ENCODE results near the gene FHL3. TPM values are rescaled to one million over a fixed set of nuclear protein-coding genes. Genes with fewer than 3 reads are reported as not detected.

Gene FHL3
- total RNA-seq, 1 experiment from 2014 or later, result 11.8 TPM

DNA sequence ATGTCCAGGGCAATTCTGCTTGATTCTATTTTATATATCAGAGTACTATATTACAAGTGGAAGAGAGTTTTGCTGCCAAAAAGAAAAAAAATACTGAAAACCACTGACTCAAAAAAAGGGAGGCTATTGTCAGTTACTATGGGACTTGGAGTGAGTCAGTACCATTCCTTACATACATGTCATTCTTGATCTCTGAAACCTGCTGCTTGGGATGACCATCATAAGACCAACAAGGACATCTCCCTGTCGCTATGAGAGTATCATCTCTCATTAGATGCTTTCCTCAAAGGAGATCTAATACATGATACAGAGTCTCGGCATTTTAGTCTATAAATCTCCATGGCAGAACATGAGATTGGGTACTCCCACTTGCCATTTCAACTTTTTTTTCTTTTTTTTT is 46.6 kb downstream of the FHL3 start:
- H3K4me3 ChIP-seq (ENCODE audit: low read depth, low read length), result no peak overlapping the region
- Mint-ChIP-seq H3K9me3 (ENCODE audit: unreplicated experiment) (no peaks in the 10 kb centered on the region), H3K36me3 (ENCODE audit: insufficient read depth, unreplicated experiment) (peaks cover 42% of the 10 kb centered on the region), H3K27ac (ENCODE audit: unreplicated experiment) (no peak overlapping the region), H3K4me3 (ENCODE audit: unreplicated experiment) (no peak overlapping the region), H3K27me3 (ENCODE audit: insufficient read depth, unreplicated experiment) (no peaks in the 10 kb centered on the region), H3K4me1 (ENCODE audit: low read depth, unreplicated experiment) (no peaks in the 10 kb centered on the region)
- DNase-seq, result no peak
- ChIA-PET CTCF (no interaction called here), POLR2A (no interaction called here)
- H3K36me3 ChIP-seq (ENCODE audit: control insufficient read depth, insufficient read depth, low read length), result no peaks in the 10 kb centered on the region
- TF ChIP-seq, protein P1, sequence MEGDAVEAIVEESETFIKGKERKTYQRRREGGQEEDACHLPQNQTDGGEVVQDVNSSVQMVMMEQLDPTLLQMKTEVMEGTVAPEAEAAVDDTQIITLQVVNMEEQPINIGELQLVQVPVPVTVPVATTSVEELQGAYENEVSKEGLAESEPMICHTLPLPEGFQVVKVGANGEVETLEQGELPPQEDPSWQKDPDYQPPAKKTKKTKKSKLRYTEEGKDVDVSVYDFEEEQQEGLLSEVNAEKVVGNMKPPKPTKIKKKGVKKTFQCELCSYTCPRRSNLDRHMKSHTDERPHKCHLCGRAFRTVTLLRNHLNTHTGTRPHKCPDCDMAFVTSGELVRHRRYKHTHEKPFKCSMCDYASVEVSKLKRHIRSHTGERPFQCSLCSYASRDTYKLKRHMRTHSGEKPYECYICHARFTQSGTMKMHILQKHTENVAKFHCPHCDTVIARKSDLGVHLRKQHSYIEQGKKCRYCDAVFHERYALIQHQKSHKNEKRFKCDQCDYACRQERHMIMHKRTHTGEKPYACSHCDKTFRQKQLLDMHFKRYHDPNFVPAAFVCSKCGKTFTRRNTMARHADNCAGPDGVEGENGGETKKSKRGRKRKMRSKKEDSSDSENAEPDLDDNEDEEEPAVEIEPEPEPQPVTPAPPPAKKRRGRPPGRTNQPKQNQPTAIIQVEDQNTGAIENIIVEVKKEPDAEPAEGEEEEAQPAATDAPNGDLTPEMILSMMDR (IDR thresholded peaks at IDR 0.05; ENCODE audit: insufficient read depth in 1 of 2, low read depth in 1 of 2, low read length in 1 of 2, severe bottlenecking in 1 of 2, unreplicated experiment in 1 of 2), result no peak
- no peaks in the 10 kb centered on the region for H3K4me1 ChIP-seq
- no peaks in the 10 kb centered on the region for H3K9me3 ChIP-seq
- BruUV-seq (replicated peaks), result no TSS peak
- intact Hi-C loops (cut with micrococcal nuclease; ENCODE audit: unreplicated experiment), result no loop called here
- H3K27me3 ChIP-seq (replicated peaks; ENCODE audit: control insufficient read depth, insufficient read depth, low read length), result no peaks in the 10 kb centered on the region

DNA sequence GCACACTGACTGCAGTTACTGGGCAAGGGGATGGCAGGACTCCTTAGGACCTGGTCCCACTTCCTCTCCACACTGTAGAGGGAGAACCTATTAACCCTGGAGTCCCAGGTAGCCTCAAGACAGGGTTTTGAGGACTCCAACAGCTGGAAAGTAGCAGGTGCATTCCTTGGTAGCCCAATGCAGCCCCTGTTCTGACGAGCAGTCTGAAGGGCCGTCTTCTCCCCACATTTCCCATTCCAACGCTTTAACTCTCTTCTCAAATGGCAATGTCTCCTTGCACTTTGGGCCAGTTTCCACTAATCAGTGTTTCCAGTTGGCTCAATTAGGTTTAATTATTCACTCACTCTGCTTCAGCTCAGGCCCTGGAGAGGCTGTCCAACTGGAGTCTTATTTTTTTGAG is 49.6 kb downstream of the FHL3 start:
- Histone ChIP-seq H3K27me3 (replicated peaks; ENCODE audit: control insufficient read depth, insufficient read depth, low read length) (no peaks in the 10 kb centered on the region), H3K36me3 (ENCODE audit: control insufficient read depth, insufficient read depth, low read length) (no peaks in the 10 kb centered on the region), H3K4me3 (ENCODE audit: low read depth, low read length) (no peak overlapping the region), H3K4me1 (no peaks in the 10 kb centered on the region), H3K9me3 (no peaks in the 10 kb centered on the region)
- ChIA-PET CTCF (interaction anchor here (0.6 kb wide), 1 partner anchor 1656 kb away, joined by 3 read pairs; no protein-coding TSS in a partner anchor), POLR2A (no interaction called here)
- H3K4me3 Mint-ChIP-seq (ENCODE audit: unreplicated experiment), result no peak overlapping the region
- no peak overlapping the region for H3K27ac Mint-ChIP-seq (ENCODE audit: unreplicated experiment)
- no peak for DNase-seq
- H3K9me3 Mint-ChIP-seq (ENCODE audit: unreplicated experiment), result no peaks in the 10 kb centered on the region
- no peaks in the 10 kb centered on the region for H3K4me1 Mint-ChIP-seq (ENCODE audit: low read depth, unreplicated experiment)
- no TSS peak for BruUV-seq (replicated peaks)
- H3K36me3 Mint-ChIP-seq (ENCODE audit: insufficient read depth, unreplicated experiment), result peaks cover 20% of the 10 kb centered on the region
- intact Hi-C loops (cut with micrococcal nuclease; ENCODE audit: unreplicated experiment), result no loop called here
- no peaks in the 10 kb centered on the region for H3K27me3 Mint-ChIP-seq (ENCODE audit: insufficient read depth, unreplicated experiment)
- TF ChIP-seq, protein P1 (IDR thresholded peaks at IDR 0.05; ENCODE audit: insufficient read depth in 1 of 2, low read depth in 1 of 2, low read length in 1 of 2, severe bottlenecking in 1 of 2, unreplicated experiment in 1 of 2), result no peak

DNA sequence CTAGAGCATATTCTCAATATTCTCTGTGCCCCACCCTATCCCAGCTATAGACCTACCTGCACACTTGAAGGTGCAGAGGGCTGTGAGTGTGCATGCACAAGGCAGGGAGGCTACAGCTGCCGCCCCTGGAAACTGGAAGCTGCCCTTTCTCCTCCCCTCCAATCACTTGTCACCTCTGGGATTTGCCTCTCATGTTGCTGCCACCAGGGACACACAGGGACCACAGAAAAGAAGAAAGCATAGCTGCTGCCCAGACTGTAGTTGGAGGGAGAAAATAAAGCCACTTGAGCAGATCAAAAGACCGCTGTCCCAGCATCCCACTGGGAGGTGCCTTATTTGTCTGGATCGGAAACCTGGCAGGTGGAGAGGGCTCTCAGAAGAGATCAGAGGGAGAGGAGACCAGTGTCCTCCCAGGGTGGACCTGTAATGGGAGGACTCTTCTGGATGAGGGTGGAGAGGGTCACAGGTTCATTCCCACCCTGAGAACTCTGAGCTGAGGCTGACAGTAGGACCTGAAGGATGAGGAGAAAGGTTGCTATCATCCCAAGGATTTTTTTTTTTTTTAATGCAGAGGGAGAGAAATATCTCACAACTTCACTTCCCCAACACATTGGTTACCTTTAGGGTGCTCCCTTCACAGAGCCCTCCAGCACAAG is 50.9 kb downstream of the FHL3 start:
- Histone ChIP-seq H3K4me3 (ENCODE audit: low read depth, low read length) (no peak overlapping the region), H3K4me1 (no peaks in the 10 kb centered on the region), H3K36me3 (ENCODE audit: control insufficient read depth, insufficient read depth, low read length) (no peaks in the 10 kb centered on the region), H3K27me3 (replicated peaks; ENCODE audit: control insufficient read depth, insufficient read depth, low read length) (no peaks in the 10 kb centered on the region), H3K9me3 (no peaks in the 10 kb centered on the region)
- peaks cover 7% of the 10 kb centered on the region for H3K36me3 Mint-ChIP-seq (ENCODE audit: insufficient read depth, unreplicated experiment)
- no peaks in the 10 kb centered on the region for H3K9me3 Mint-ChIP-seq (ENCODE audit: unreplicated experiment)
- no peak for DNase-seq
- BruUV-seq (replicated peaks), result no TSS peak
- CTCF ChIA-PET, result no interaction called here
- POLR2A ChIA-PET, result no interaction called here
- no peaks in the 10 kb centered on the region for H3K4me1 Mint-ChIP-seq (ENCODE audit: low read depth, unreplicated experiment)
- no peak overlapping the region for H3K27ac Mint-ChIP-seq (ENCODE audit: unreplicated experiment)
- TF ChIP-seq, protein P1 (IDR thresholded peaks at IDR 0.05; ENCODE audit: insufficient read depth in 1 of 2, low read depth in 1 of 2, low read length in 1 of 2, severe bottlenecking in 1 of 2, unreplicated experiment in 1 of 2), result no peak
- H3K4me3 Mint-ChIP-seq (ENCODE audit: unreplicated experiment), result no peak overlapping the region
- intact Hi-C loops (cut with micrococcal nuclease; ENCODE audit: unreplicated experiment), result no loop called here
- H3K27me3 Mint-ChIP-seq (ENCODE audit: insufficient read depth, unreplicated experiment), result no peaks in the 10 kb centered on the region
